Liver (tissue), 9 donors: ENCODE measurements around the gene RBM47. TPM values are rescaled to one million over a fixed set of nuclear protein-coding genes. Genes with fewer than 3 reads are reported as not detected.

Source experiments
- DNase-seq: peaks from one replicate; pipeline ENCODE4 v3.0.0-alpha.2; 2017; ENCODE audit warnings: low spot score
- H3K27ac ChIP-seq, 2 donors: one replicate each; pipeline ENCODE4 v1.7.0; 2013; ENCODE audit warnings: inconsistent platforms in 2 of 2, low read length in 2 of 2, control low read depth in 1 of 2, low read depth in 1 of 2, mild to moderate bottlenecking in 1 of 2
- H3K27me3 ChIP-seq, 4 donors: one replicate each; pipeline versions ENCODE4 v1.6.1 to v1.7.0; 2013; ENCODE audit warnings: low read length in 3 of 4, inconsistent platforms in 1 of 4, mild to moderate bottlenecking in 1 of 4, moderate library complexity in 1 of 4; ENCODE audit not compliant: control insufficient read depth in 4 of 4, insufficient read depth in 4 of 4
- H3K36me3 ChIP-seq, 4 donors: one replicate each; pipeline versions ENCODE4 v1.6.1 to v1.7.0; 2013; ENCODE audit warnings: low read length in 3 of 4, mild to moderate bottlenecking in 3 of 4, low read depth in 1 of 4, moderate library complexity in 1 of 4; ENCODE audit not compliant: control insufficient read depth in 4 of 4, insufficient read depth in 3 of 4
- H3K4me1 ChIP-seq, 4 donors: one replicate each; pipeline versions ENCODE4 v1.6.1 to v1.7.0; 2013; ENCODE audit warnings: low read length in 3 of 4, mild to moderate bottlenecking in 3 of 4, moderate library complexity in 1 of 4; ENCODE audit not compliant: control insufficient read depth in 4 of 4, insufficient read depth in 4 of 4
- H3K4me3 ChIP-seq, 3 donors: one replicate each; pipeline versions ENCODE4 v1.6.1 to v1.7.0; 2013; ENCODE audit warnings: low read length in 3 of 3, control low read depth in 1 of 3, low read depth in 1 of 3, mild to moderate bottlenecking in 1 of 3
- H3K9ac ChIP-seq, 2 donors: one replicate each; pipeline ENCODE4 v1.7.0; 2013; ENCODE audit warnings: low read length in 2 of 2, mild to moderate bottlenecking in 2 of 2, moderate library complexity in 2 of 2, control low read depth in 1 of 2, low read depth in 1 of 2
- H3K9me3 ChIP-seq, 4 donors: one replicate each; pipeline versions ENCODE4 v1.6.1 to v1.7.0; 2013; ENCODE audit warnings: low read length in 3 of 4; ENCODE audit not compliant: control insufficient read depth in 4 of 4
- EGR1 ChIP-seq, 2 donors: IDR thresholded peaks; 2 replicates each; pipeline ENCODE4 v1.6.1; 2016 to 2018; ENCODE audit warnings: antibody characterized with exemption in 2 of 2, low read depth in 2 of 2
- FOXA1 ChIP-seq: IDR thresholded peaks from 2 replicates; pipeline ENCODE4 v1.6.1; 2016; ENCODE audit warnings: antibody characterized with exemption
- FOXA2 ChIP-seq: IDR thresholded peaks from 2 replicates; pipeline ENCODE4 v1.6.1; 2016; ENCODE audit warnings: antibody characterized with exemption
- GABPA ChIP-seq, 2 donors: IDR thresholded peaks in 1 of 2; conservative IDR thresholded peaks in 1 of 2; 2 replicates each; pipeline ENCODE4 v1.6.1; 2016; ENCODE audit warnings: antibody characterized with exemption in 2 of 2, mild to moderate bottlenecking in 1 of 2, moderate library complexity in 1 of 2
- HNF4A ChIP-seq, 2 donors: conservative IDR thresholded peaks; 2 replicates each; pipeline ENCODE4 v1.6.1; 2016; ENCODE audit warnings: antibody characterized with exemption in 2 of 2, mild to moderate bottlenecking in 2 of 2
- HNF4G ChIP-seq: IDR thresholded peaks from 2 replicates; pipeline ENCODE4 v1.6.1; 2016; ENCODE audit warnings: antibody characterized with exemption
- RAD21 ChIP-seq, 2 donors: IDR thresholded peaks; 2 replicates each; pipeline ENCODE4 v1.6.1; 2016; ENCODE audit warnings: antibody characterized with exemption in 2 of 2, mild to moderate bottlenecking in 2 of 2
- RXRA ChIP-seq, 2 donors: IDR thresholded peaks; 2 replicates each; pipeline ENCODE4 v1.6.1; 2017 to 2018; ENCODE audit warnings: antibody characterized with exemption in 2 of 2, mild to moderate bottlenecking in 1 of 2
- TAF1 ChIP-seq: conservative IDR thresholded peaks from 2 replicates; pipeline ENCODE4 v1.6.1; 2016; ENCODE audit warnings: antibody characterized with exemption, mild to moderate bottlenecking
- YY1 ChIP-seq: IDR thresholded peaks from 2 replicates; pipeline ENCODE4 v1.6.1; 2016; ENCODE audit warnings: antibody characterized with exemption, mild to moderate bottlenecking
- WGBS: extraction: QIAGEN DNeasy Blood & Tissue Kit; methylation state at CpG from one replicate; pipeline ENCODE4 v1.1.7; 2013; 5-methylcytosine and 5-hydroxymethylcytosine counted together
- polyA plus RNA-seq, 2 donors: library from polyadenylated mRNA; stranded (reverse) in 1 of 2; unstranded in 1 of 2; fragments of 200-250 nt in 1 of 2; fragments of >200 nt in 1 of 2; fragmentation: Nextera tagmentation in 1 of 2; extraction: Ambion mirVana in 1 of 2; gene quantifications; one replicate each; pipeline versions ENCODE4 v1.2.1 to v1.2.3, GENCODE V29; 2013 to 2015
- total RNA-seq, 2 donors: library from RNA; depleted of rRNA; stranded (reverse); fragments of >200 nt; gene quantifications; one replicate each; pipeline ENCODE4 v1.2.3, GENCODE V29; 2014
- TF ChIP-seq, protein P1 (sequence below): IDR thresholded peaks from 2 replicates; pipeline ENCODE4 v1.6.1; 2016; ENCODE audit warnings: antibody characterized with exemption
- TF ChIP-seq, protein P2 (sequence below): IDR thresholded peaks from 2 replicates; pipeline ENCODE4 v1.6.1; 2016; ENCODE audit warnings: antibody characterized with exemption
- TF ChIP-seq, protein P3 (sequence below): IDR thresholded peaks from 2 replicates; pipeline ENCODE4 v1.6.1; 2016; ENCODE audit warnings: antibody characterized with exemption, mild to moderate bottlenecking
- donor health status: healthy.
- donor health status: healthy.
- donor health status: healthy.
- donor health status: healthy.
- donor health status: healthy.

RBM47 gene
- total and polyA plus RNA-seq, 4 donors, result 16.5 to 81.2 (median 24.7) TPM

DNA sequence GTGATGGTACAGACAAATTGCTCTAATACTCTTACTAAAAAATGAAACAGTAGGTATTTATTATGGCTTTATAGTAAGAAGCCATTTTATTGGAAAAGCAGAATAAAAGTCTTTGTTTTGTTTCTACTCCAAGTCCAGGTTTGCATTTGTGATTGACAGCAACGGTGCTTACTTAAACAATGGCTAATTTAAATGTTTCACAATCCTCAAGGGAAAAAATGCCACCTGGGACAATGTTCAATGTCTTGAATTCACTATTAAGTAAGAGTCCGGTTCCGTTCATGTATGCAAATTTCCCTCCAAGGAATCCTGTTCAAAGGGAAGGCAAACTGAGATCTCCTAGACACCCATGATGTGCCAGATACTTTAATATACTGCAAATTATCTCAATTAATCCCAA, 123.6 kb downstream of the RBM47 start:
- TF ChIP-seq, protein P1, sequence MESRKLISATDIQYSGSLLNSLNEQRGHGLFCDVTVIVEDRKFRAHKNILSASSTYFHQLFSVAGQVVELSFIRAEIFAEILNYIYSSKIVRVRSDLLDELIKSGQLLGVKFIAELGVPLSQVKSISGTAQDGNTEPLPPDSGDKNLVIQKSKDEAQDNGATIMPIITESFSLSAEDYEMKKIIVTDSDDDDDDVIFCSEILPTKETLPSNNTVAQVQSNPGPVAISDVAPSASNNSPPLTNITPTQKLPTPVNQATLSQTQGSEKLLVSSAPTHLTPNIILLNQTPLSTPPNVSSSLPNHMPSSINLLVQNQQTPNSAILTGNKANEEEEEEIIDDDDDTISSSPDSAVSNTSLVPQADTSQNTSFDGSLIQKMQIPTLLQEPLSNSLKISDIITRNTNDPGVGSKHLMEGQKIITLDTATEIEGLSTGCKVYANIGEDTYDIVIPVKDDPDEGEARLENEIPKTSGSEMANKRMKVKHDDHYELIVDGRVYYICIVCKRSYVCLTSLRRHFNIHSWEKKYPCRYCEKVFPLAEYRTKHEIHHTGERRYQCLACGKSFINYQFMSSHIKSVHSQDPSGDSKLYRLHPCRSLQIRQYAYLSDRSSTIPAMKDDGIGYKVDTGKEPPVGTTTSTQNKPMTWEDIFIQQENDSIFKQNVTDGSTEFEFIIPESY, result no peak
- no peak for TF ChIP-seq FOXA1
- Histone ChIP-seq H3K27me3 (no peaks in the 10 kb centered on the region), H3K4me3 (no peak overlapping the region), H3K36me3 (peaks cover 0 to 14% (median 5%) of the 10 kb centered on the region in 4 donors), H3K4me1 (peaks cover 4 to 40% (median 19%) of the 10 kb centered on the region in 4 donors), H3K27ac (no peak overlapping the region), H3K9me3 (no peaks in the 10 kb centered on the region), H3K9ac (no peak overlapping the region)
- 25% methylated on average over 3 of the region's 3 CpGs for WGBS
- DNase-seq, result no peak

DNA sequence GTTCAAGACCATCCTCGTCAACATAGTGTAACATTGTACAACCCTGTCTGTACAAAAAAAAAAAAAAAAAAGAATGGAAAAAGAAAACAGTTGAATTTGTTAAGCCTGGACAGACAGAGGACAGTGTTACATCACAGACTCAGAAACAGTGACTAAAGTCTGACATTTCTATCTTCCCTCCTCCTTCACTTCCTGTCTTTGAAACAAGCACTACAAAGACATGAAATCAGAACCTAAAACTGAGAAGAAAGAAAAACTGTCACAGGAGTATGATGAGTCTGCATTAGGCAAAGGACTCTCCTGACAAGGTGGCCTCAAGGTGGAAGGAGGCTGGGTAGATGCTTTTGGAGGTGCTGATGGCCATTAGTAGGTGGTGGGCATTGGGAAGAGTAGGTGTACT, 126.7 kb downstream of the RBM47 start:
- 92% methylated on average over 1 of the region's 1 CpG for WGBS
- Histone ChIP-seq H3K4me3 (no peak overlapping the region), H3K36me3 (peaks cover 0 to 11% (median 6%) of the 10 kb centered on the region in 4 donors), H3K4me1 (peaks cover 4 to 30% (median 17%) of the 10 kb centered on the region in 4 donors), H3K27me3 (no peaks in the 10 kb centered on the region), H3K27ac (peak overlapping the region in 1 of 2 donors; percentile 27), H3K9me3 (no peaks in the 10 kb centered on the region), H3K9ac (no peak overlapping the region)
- DNase-seq, result no peak
- no peak for TF ChIP-seq RAD21 (IDR thresholded peaks at IDR 0.05)
- TF ChIP-seq GABPA (IDR thresholded peaks at IDR 0.05 in 1 of 2, conservative IDR thresholded peaks at IDR 0.05 in 1 of 2), result no peak
- TF ChIP-seq HNF4G, result no peak
- TF ChIP-seq, protein P2, sequence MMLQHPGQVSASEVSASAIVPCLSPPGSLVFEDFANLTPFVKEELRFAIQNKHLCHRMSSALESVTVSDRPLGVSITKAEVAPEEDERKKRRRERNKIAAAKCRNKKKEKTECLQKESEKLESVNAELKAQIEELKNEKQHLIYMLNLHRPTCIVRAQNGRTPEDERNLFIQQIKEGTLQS, result no peak
- TF ChIP-seq HNF4A (conservative IDR thresholded peaks at IDR 0.05), result peak in 1 of 2 donors; percentile 14

DNA sequence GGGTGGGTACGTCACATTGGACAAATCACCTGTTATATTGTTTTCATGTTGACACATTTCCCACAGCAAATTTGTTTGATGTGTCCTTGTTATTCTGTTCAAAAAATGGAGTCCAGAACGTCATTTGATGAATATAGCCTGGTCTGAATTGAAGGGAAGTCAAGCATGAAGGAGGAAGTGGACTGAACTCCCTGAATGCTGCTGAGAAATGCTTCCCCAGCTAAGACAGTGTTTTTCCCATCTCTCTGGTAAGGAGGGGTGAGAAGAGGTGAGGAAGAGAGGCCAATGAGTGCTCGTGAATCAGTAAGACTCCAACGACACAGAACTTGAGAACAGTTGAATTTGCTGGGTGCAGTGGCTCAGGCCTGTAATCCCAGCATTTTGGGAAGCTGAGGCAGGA, 127.4 kb downstream of the RBM47 start:
- WGBS, result 78% methylated on average over 4 of the region's 4 CpGs
- peaks cover 0 to 11% (median 6%) of the 10 kb centered on the region in 4 donors for H3K36me3 ChIP-seq

More for the DNA sequence above, 127.4 kb downstream of the RBM47 start:
- no peak for TF ChIP-seq FOXA2
- no peak for TF ChIP-seq GABPA (IDR thresholded peaks at IDR 0.05 in 1 of 2, conservative IDR thresholded peaks at IDR 0.05 in 1 of 2)
- no peak for TF ChIP-seq YY1
- no peak for TF ChIP-seq TAF1
- no peak for TF ChIP-seq RXRA (IDR thresholded peaks at IDR 0.05)
- no peak for TF ChIP-seq EGR1 (IDR thresholded peaks at IDR 0.05; ENCODE audit: low read depth in 2 of 2)
- TF ChIP-seq, protein P3, sequence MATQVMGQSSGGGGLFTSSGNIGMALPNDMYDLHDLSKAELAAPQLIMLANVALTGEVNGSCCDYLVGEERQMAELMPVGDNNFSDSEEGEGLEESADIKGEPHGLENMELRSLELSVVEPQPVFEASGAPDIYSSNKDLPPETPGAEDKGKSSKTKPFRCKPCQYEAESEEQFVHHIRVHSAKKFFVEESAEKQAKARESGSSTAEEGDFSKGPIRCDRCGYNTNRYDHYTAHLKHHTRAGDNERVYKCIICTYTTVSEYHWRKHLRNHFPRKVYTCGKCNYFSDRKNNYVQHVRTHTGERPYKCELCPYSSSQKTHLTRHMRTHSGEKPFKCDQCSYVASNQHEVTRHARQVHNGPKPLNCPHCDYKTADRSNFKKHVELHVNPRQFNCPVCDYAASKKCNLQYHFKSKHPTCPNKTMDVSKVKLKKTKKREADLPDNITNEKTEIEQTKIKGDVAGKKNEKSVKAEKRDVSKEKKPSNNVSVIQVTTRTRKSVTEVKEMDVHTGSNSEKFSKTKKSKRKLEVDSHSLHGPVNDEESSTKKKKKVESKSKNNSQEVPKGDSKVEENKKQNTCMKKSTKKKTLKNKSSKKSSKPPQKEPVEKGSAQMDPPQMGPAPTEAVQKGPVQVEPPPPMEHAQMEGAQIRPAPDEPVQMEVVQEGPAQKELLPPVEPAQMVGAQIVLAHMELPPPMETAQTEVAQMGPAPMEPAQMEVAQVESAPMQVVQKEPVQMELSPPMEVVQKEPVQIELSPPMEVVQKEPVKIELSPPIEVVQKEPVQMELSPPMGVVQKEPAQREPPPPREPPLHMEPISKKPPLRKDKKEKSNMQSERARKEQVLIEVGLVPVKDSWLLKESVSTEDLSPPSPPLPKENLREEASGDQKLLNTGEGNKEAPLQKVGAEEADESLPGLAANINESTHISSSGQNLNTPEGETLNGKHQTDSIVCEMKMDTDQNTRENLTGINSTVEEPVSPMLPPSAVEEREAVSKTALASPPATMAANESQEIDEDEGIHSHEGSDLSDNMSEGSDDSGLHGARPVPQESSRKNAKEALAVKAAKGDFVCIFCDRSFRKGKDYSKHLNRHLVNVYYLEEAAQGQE, result no peak
- TF ChIP-seq, protein P1, result no peak
- DNase-seq, result no peak
- no peak overlapping the region for H3K4me3 ChIP-seq
- no peak overlapping the region for H3K27ac ChIP-seq
- no peaks in the 10 kb centered on the region for H3K27me3 ChIP-seq
- H3K4me1 ChIP-seq, result peaks cover 4 to 30% (median 17%) of the 10 kb centered on the region in 4 donors
- no peak overlapping the region for H3K9ac ChIP-seq
- H3K9me3 ChIP-seq, result no peaks in the 10 kb centered on the region
